Type B pancreatic cell (in vitro differentiated cells): Measurements from ENCODE around the gene HHATL. TPM values are rescaled to one million over a fixed set of nuclear protein-coding genes. Genes with fewer than 3 reads are reported as not detected.

Experiments
- DNase-seq: peaks from one replicate; pipeline ENCODE4 v3.0.0; 2021; ENCODE audit warnings: mixed read lengths; ENCODE audit not compliant: unreplicated experiment; ENCODE audit errors: extremely low spot score
- H3K27ac Mint-ChIP-seq: 2 replicates; pipeline ENCODE4 v1.8.0; 2021; ENCODE audit warnings: mild to moderate bottlenecking, mixed read lengths
- H3K27me3 Mint-ChIP-seq: 2 replicates; pipeline ENCODE4 v1.8.0; 2021; ENCODE audit warnings: mixed read lengths
- H3K36me3 Mint-ChIP-seq: 2 replicates; pipeline ENCODE4 v1.8.0; 2021; ENCODE audit warnings: mixed read lengths
- H3K4me1 Mint-ChIP-seq: one replicate; pipeline ENCODE4 v1.8.0; 2021; ENCODE audit warnings: mixed read lengths; ENCODE audit not compliant: unreplicated experiment
- H3K4me3 Mint-ChIP-seq: 2 replicates; pipeline ENCODE4 v1.8.0; 2021; ENCODE audit warnings: mild to moderate bottlenecking, mixed read lengths
- H3K9me3 Mint-ChIP-seq: 2 replicates; pipeline ENCODE4 v1.8.0; 2021; ENCODE audit warnings: mixed read lengths
- CTCF ChIP-seq: fragments of 200-600 bp; sonication (generic); conservative IDR thresholded peaks from 2 replicates; pipeline ENCODE4 v1.5.0; 2021; ENCODE audit warnings: antibody characterized with exemption, mild to moderate bottlenecking
- total RNA-seq: library from RNA; stranded (reverse); gene quantifications from 2 replicates; pipeline ENCODE4 v1.2.1, GENCODE V29; 2021; ENCODE audit warnings: low replicate concordance

The HHATL gene
- total RNA-seq, 1 donor from 2014 or later = not detected

GRCh38 chr3:42705962-42706585 lies 3.5 kb upstream of the HHATL start:
- H3K4me1 Mint-ChIP-seq = no peaks in the 10 kb centered on the region
- H3K27ac Mint-ChIP-seq = no peak overlapping the region

GRCh38 chr3:42705058-42705767 lies 2.6 kb upstream of the HHATL start:
- H3K36me3 Mint-ChIP-seq = no peaks in the 10 kb centered on the region
- DNase-seq = peak; percentile 62

More at GRCh38 chr3:42705962-42706585, 3.5 kb upstream of the HHATL start:
- TF ChIP-seq CTCF = no peak
- peak; percentile 47 for DNase-seq
- Mint-ChIP-seq H3K4me3 (no peak overlapping the region), H3K9me3 (no peaks in the 10 kb centered on the region), H3K27me3 (peaks cover 9% of the 10 kb centered on the region), H3K36me3 (no peaks in the 10 kb centered on the region)

GRCh38 chr3:42704136-42704841 lies 1.7 kb upstream of the HHATL start:
- H3K27me3 Mint-ChIP-seq = peaks cover 13% of the 10 kb centered on the region
- DNase-seq = peak; percentile 57
- no peak overlapping the region for H3K4me3 Mint-ChIP-seq
- H3K27ac Mint-ChIP-seq = no peak overlapping the region
- H3K4me1 Mint-ChIP-seq = no peaks in the 10 kb centered on the region
- no peaks in the 10 kb centered on the region for H3K36me3 Mint-ChIP-seq
- TF ChIP-seq CTCF = no peak
- no peaks in the 10 kb centered on the region for H3K9me3 Mint-ChIP-seq

More at GRCh38 chr3:42705058-42705767, 2.6 kb upstream of the HHATL start:
- H3K4me1 Mint-ChIP-seq = no peaks in the 10 kb centered on the region
- H3K27ac Mint-ChIP-seq = no peak overlapping the region
- H3K4me3 Mint-ChIP-seq = no peak overlapping the region
- H3K27me3 Mint-ChIP-seq = peaks cover 10% of the 10 kb centered on the region
- H3K9me3 Mint-ChIP-seq = no peaks in the 10 kb centered on the region
- no peak for TF ChIP-seq CTCF

- DNase-seq = peak; percentile 47
- H3K4me3 Mint-ChIP-seq = no peak overlapping the region
- no peaks in the 10 kb centered on the region for H3K9me3 Mint-ChIP-seq
- H3K27me3 Mint-ChIP-seq = peaks cover 15% of the 10 kb centered on the region
- H3K36me3 Mint-ChIP-seq = no peaks in the 10 kb centered on the region
- no peak overlapping the region for H3K27ac Mint-ChIP-seq
- TF ChIP-seq CTCF = no peak
- no peaks in the 10 kb centered on the region for H3K4me1 Mint-ChIP-seq
Observed at GRCh38 chr3:42703695-42704025, 1.1 kb upstream of the HHATL start.

- no peak overlapping the region for H3K4me3 Mint-ChIP-seq
- no peaks in the 10 kb centered on the region for H3K4me1 Mint-ChIP-seq
- no peak overlapping the region for H3K27ac Mint-ChIP-seq
- no peaks in the 10 kb centered on the region for H3K9me3 Mint-ChIP-seq
- H3K36me3 Mint-ChIP-seq = no peaks in the 10 kb centered on the region
- peaks cover 19% of the 10 kb centered on the region for H3K27me3 Mint-ChIP-seq
- DNase-seq = peak; percentile 57
- TF ChIP-seq CTCF = no peak
Observed at GRCh38 chr3:42702982-42703694, 540 bp upstream of the HHATL start.
